Measurements from ENCODE around the gene L2HGDH.

DNA sequence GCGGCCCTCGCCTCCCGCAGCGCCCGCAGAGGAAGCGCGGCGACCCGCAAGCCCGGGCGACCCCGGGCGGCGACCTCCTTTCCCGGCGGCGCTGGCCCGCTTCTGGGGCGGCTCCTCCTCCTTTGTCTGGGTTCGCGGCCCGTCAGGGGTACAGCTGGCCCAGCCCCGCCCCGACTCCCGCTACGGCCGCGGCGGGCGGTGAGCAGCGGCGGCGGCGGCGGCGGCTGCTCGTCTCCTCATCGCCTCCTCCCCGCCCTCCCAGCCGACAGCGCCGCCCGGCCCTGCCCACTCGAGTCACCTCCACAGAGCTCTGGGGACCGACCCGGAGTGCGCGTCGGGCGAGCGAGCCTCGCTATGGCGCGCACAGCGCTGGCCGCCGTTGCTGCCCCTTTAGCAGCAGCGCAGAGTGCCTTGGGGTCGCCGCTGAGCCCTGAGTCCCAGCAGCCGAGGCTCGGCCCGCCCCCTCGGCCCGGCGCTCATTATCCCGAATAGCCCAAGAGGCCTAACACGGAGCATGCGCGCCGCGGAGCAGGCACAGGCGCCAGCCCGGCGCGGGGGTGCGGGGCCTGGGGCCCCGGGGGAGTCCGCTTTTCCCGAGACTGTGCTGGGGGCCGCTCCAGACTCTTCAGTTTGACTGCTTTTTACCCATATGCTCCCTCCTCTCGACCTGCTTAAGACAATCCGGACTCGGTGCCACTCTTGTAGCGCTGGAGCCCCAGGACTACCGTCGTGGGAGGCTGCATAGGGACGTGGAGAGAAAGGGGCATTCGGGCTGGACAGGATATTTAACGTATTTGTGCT lies 80.4 kb downstream of the L2HGDH start, which contains the start of gene SOS2:
- TF ChIP-seq, protein P1, sequence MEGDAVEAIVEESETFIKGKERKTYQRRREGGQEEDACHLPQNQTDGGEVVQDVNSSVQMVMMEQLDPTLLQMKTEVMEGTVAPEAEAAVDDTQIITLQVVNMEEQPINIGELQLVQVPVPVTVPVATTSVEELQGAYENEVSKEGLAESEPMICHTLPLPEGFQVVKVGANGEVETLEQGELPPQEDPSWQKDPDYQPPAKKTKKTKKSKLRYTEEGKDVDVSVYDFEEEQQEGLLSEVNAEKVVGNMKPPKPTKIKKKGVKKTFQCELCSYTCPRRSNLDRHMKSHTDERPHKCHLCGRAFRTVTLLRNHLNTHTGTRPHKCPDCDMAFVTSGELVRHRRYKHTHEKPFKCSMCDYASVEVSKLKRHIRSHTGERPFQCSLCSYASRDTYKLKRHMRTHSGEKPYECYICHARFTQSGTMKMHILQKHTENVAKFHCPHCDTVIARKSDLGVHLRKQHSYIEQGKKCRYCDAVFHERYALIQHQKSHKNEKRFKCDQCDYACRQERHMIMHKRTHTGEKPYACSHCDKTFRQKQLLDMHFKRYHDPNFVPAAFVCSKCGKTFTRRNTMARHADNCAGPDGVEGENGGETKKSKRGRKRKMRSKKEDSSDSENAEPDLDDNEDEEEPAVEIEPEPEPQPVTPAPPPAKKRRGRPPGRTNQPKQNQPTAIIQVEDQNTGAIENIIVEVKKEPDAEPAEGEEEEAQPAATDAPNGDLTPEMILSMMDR (conservative IDR thresholded peaks at IDR 0.05; ENCODE audit: low read length) = 0 out of 2 replicates have a peak, but pooled peaks have one; percentile 12
- no peak for TF ChIP-seq EZH2phosphoT487 (IDR thresholded peaks at IDR 0.05; ENCODE audit: borderline replicate concordance, low read depth, low read length)
